Measurements from ENCODE around the gene RNF144A. TPM values are rescaled to one million over a fixed set of nuclear protein-coding genes. Genes with fewer than 3 reads are reported as not detected.
"Not testable (repeated sequence)": the region's sequence is repeated elsewhere in the genome, so short reads cannot be mapped to it uniquely, and the experiment has no call there.

The RNF144A gene
- total RNA-seq, 4 donors from 2014 or later, result 8.0 to 25.4 (median 15.8) TPM

- H3K9me3 ChIP-seq, result no peaks in the 10 kb centered on the region
- no peaks in the 10 kb centered on the region for H3K4me1 ChIP-seq
- no peaks in the 10 kb centered on the region for H3K36me3 ChIP-seq
- H3K27me3 ChIP-seq, result no peaks in the 10 kb centered on the region
- 90% methylated on average over 1 of the region's 1 CpG for WGBS
- TF ChIP-seq POLR2A (IDR thresholded peaks at IDR 0.05) (no peak), CTCF (IDR thresholded peaks at IDR 0.05) (no peak), POLR2AphosphoS5 (IDR thresholded peaks at IDR 0.05) (no peak), EP300 (IDR thresholded peaks at IDR 0.05) (no peak)
- no peak for DNase-seq (ENCODE audit: low spot score in 2 of 2)
- H3K4me3 ChIP-seq, result no peak overlapping the region
- no peak overlapping the region for H3K27ac ChIP-seq
Observed at GRCh38 chr2:6934345-6934744, 17.1 kb downstream of the RNF144A start.

GRCh38 chr2:6934758-6935651, 17.8 kb downstream of the RNF144A start:
- WGBS, result 93% methylated on average over 11 of the region's 11 CpGs
- no peak overlapping the region for H3K4me3 ChIP-seq
- peak in 1 of 2 donors; percentile 35 for DNase-seq (ENCODE audit: low spot score in 2 of 2)

GRCh38 chr2:6935652-6936020, 18.4 kb downstream of the RNF144A start:
- H3K36me3 ChIP-seq, H3K4me3 ChIP-seq, H3K4me1 ChIP-seq, H3K27ac ChIP-seq, H3K9me3 ChIP-seq, H3K27me3 ChIP-seq: not testable (repeated sequence)
- 90% methylated on average over 4 of the region's 4 CpGs for WGBS
- peak in 1 of 2 donors; percentile 38 for DNase-seq (ENCODE audit: low spot score in 2 of 2)

More at GRCh38 chr2:6934758-6935651, 17.8 kb downstream of the RNF144A start:
- H3K4me1 ChIP-seq, result no peaks in the 10 kb centered on the region
- H3K9me3 ChIP-seq, result no peaks in the 10 kb centered on the region
- TF ChIP-seq EP300 (IDR thresholded peaks at IDR 0.05), result no peak
- no peak for TF ChIP-seq POLR2AphosphoS5 (IDR thresholded peaks at IDR 0.05)
- no peak for TF ChIP-seq CTCF (IDR thresholded peaks at IDR 0.05)
- TF ChIP-seq POLR2A (IDR thresholded peaks at IDR 0.05), result no peak
- no peaks in the 10 kb centered on the region for H3K27me3 ChIP-seq
- no peaks in the 10 kb centered on the region for H3K36me3 ChIP-seq
- no peak overlapping the region for H3K27ac ChIP-seq

- Histone ChIP-seq H3K9me3 (no peaks in the 10 kb centered on the region), H3K4me3 (no peak overlapping the region), H3K27me3 (no peaks in the 10 kb centered on the region), H3K36me3 (no peaks in the 10 kb centered on the region), H3K4me1 (no peaks in the 10 kb centered on the region), H3K27ac (no peak overlapping the region)
- peak in 1 of 2 donors; percentile 16 for DNase-seq (ENCODE audit: low spot score in 2 of 2)
- 90% methylated on average over 2 of the region's 2 CpGs for WGBS
- TF ChIP-seq CTCF (IDR thresholded peaks at IDR 0.05) (no peak), EP300 (IDR thresholded peaks at IDR 0.05) (no peak), POLR2AphosphoS5 (IDR thresholded peaks at IDR 0.05) (no peak), POLR2A (IDR thresholded peaks at IDR 0.05) (no peak)
Observed at GRCh38 chr2:6937157-6937556, 19.9 kb downstream of the RNF144A start.

GRCh38 chr2:6937582-6937981, 20.4 kb downstream of the RNF144A start:
- H3K4me1 ChIP-seq, result no peaks in the 10 kb centered on the region
- no peaks in the 10 kb centered on the region for H3K27me3 ChIP-seq
- peak in 1 of 2 donors; percentile 16 for DNase-seq (ENCODE audit: low spot score in 2 of 2)
- no peaks in the 10 kb centered on the region for H3K36me3 ChIP-seq
- WGBS, result 97% methylated on average over 4 of the region's 4 CpGs
- no peaks in the 10 kb centered on the region for H3K9me3 ChIP-seq
- TF ChIP-seq POLR2A (IDR thresholded peaks at IDR 0.05) (no peak), EP300 (IDR thresholded peaks at IDR 0.05) (no peak), CTCF (IDR thresholded peaks at IDR 0.05) (no peak), POLR2AphosphoS5 (IDR thresholded peaks at IDR 0.05) (no peak)
- no peak overlapping the region for H3K4me3 ChIP-seq
- no peak overlapping the region for H3K27ac ChIP-seq

Data from suprapubic skin (tissue), 4 donors.